IMR-90 (cell line): Measurements from ENCODE around the gene SURF6.

Experiments
- BHLHE40 ChIP-seq: fragments of 150-350 bp; IDR thresholded peaks from 2 replicates; pipeline ENCODE4 v1.6.1; 2016; ENCODE audit warnings: mild to moderate bottlenecking, low read depth, low read length
- CEBPB ChIP-seq: IDR thresholded peaks from 2 replicates; pipeline ENCODE4 v1.6.1; 2012; ENCODE audit warnings: low read depth, low read length, improper control_type of control experiment
- CHD1 ChIP-seq: IDR thresholded peaks from 2 replicates; pipeline ENCODE4 v1.6.1; 2012; ENCODE audit warnings: low read depth, low read length, improper control_type of control experiment
- CTCF ChIP-seq: conservative IDR thresholded peaks from 2 replicates; pipeline ENCODE4 v1.5.1; 2012; ENCODE audit warnings: mild to moderate bottlenecking, low read depth, low read length, improper control_type of control experiment
- MXI1 ChIP-seq: IDR thresholded peaks from 2 replicates; pipeline ENCODE4 v1.6.1; 2012; ENCODE audit warnings: low read depth, mild to moderate bottlenecking, low read length, moderate library complexity, borderline replicate concordance
- POLR2A ChIP-seq: IDR thresholded peaks from 2 replicates; pipeline ENCODE4 v1.6.1; 2012; ENCODE audit warnings: mild to moderate bottlenecking, low read depth, low read length
- SMC3 ChIP-seq: fragments of 150-350 bp; IDR thresholded peaks from 2 replicates; pipeline ENCODE4 v1.6.1; 2016; ENCODE audit warnings: low read depth, mild to moderate bottlenecking, antibody characterized with exemption, low read length, moderate library complexity

- TF ChIP-seq CTCF (no peak), POLR2A (no peak), SMC3 (no peak), CEBPB (no peak), CHD1 (no peak), MXI1 (no peak), BHLHE40 (no peak)
Measured at GRCh38 chr9:133377721-133378216, 41.8 kb upstream of the SURF6 start.
